GM23338 (cell line): ENCODE measurements around the gene PRKCQ. TPM values are rescaled to one million over a fixed set of nuclear protein-coding genes. Genes with fewer than 3 reads are reported as not detected.

Source experiments
- ATAC-seq: fragments of 200-7000 bp; cut with Tn5 transposase; 3 replicates; pipeline ENCODE4 v1.9.1; 2020
- DNase-seq: peaks from one replicate; pipeline ENCODE4 v3.0.0-alpha.2; 2015; ENCODE audit warnings: low spot score
- H2AFZ ChIP-seq: fragments of 200-600 bp; sonication (generic); 2 replicates; pipeline ENCODE4 v1.8.0; 2016; ENCODE audit warnings: antibody characterized with exemption, mild to moderate bottlenecking, moderate library complexity
- H3F3A ChIP-seq: fragments of 200-600 bp; sonication (generic); replicated peaks from 2 replicates; pipeline ENCODE4 v1.8.0; 2017; ENCODE audit warnings: antibody characterized with exemption, mixed run types, low read depth
- H3K27ac ChIP-seq: fragments of 200-600 bp; sonication (generic); 2 replicates; pipeline ENCODE4 v1.6.1; 2016; ENCODE audit warnings: low read depth
- H3K27me3 ChIP-seq: fragments of 200-600 bp; sonication (generic); 2 replicates; pipeline ENCODE4 v1.8.0; 2016; ENCODE audit warnings: mild to moderate bottlenecking, mixed run types, moderate library complexity; ENCODE audit not compliant: insufficient read depth
- H3K36me3 ChIP-seq: fragments of 200-600 bp; sonication (generic); 2 replicates; pipeline ENCODE4 v1.8.0; 2016; ENCODE audit warnings: mild to moderate bottlenecking; ENCODE audit not compliant: insufficient read depth
- H3K4me1 ChIP-seq: fragments of 200-600 bp; sonication (generic); 2 replicates; pipeline ENCODE4 v1.8.0; 2016; ENCODE audit warnings: mild to moderate bottlenecking, moderate library complexity; ENCODE audit not compliant: insufficient read depth
- H3K4me2 ChIP-seq: fragments of 200-600 bp; sonication (generic); 2 replicates; pipeline ENCODE4 v1.7.1; 2017; ENCODE audit warnings: mixed run types
- H3K4me3 ChIP-seq: fragments of 200-600 bp; sonication (generic); 2 replicates; pipeline ENCODE4 v1.6.1; 2016; ENCODE audit warnings: mixed run types
- H3K79me2 ChIP-seq: fragments of 200-600 bp; sonication (generic); replicated peaks from 2 replicates; pipeline ENCODE4 v1.8.0; 2017; ENCODE audit warnings: mild to moderate bottlenecking; ENCODE audit not compliant: insufficient read depth
- H3K9me2 ChIP-seq: fragments of 200-600 bp; sonication (generic); 2 replicates; pipeline ENCODE4 v1.8.0; 2017; ENCODE audit not compliant: insufficient read depth
- H4K20me1 ChIP-seq: fragments of 200-600 bp; sonication (generic); replicated peaks from 2 replicates; pipeline ENCODE4 v1.8.0; 2017; ENCODE audit warnings: mild to moderate bottlenecking; ENCODE audit not compliant: insufficient read depth
- H3K27ac Mint-ChIP-seq: 2 replicates; pipeline ENCODE4 v1.8.0; 2020; ENCODE audit warnings: inconsistent platforms, mild to moderate bottlenecking, moderate library complexity, mixed read lengths
- H3K27me3 Mint-ChIP-seq: 3 replicates; pipeline ENCODE4 v1.8.0; 2022; ENCODE audit warnings: low read depth, mild to moderate bottlenecking, moderate library complexity, mixed read lengths, inconsistent platforms; ENCODE audit not compliant: insufficient read depth, poor library complexity
- H3K36me3 Mint-ChIP-seq: 3 replicates; pipeline ENCODE4 v1.8.0; 2021; ENCODE audit warnings: low read depth, mild to moderate bottlenecking, inconsistent platforms, moderate library complexity, mixed read lengths
- H3K4me1 Mint-ChIP-seq: 3 replicates; pipeline ENCODE4 v1.8.0; 2020; ENCODE audit warnings: mild to moderate bottlenecking, inconsistent platforms, mixed read lengths
- H3K4me3 Mint-ChIP-seq: 3 replicates; pipeline ENCODE4 v1.8.0; 2021; ENCODE audit warnings: moderate library complexity, mild to moderate bottlenecking, inconsistent platforms, mixed read lengths
- H3K9me3 Mint-ChIP-seq: 3 replicates; pipeline ENCODE4 v1.8.0; 2020; ENCODE audit warnings: moderate library complexity, mild to moderate bottlenecking, inconsistent platforms, mixed read lengths
- CREB1 ChIP-seq: fragments of 250-450 bp; sonication (Bioruptor Pico); IDR thresholded peaks from 2 replicates; pipeline ENCODE4 v1.5.0; 2020; ENCODE audit warnings: low read depth, mild to moderate bottlenecking, moderate library complexity
- ETS1 ChIP-seq: IDR thresholded peaks from 2 replicates; pipeline ENCODE4 v1.6.1; 2016; ENCODE audit warnings: antibody characterized with exemption
- EZH2 ChIP-seq: fragments of 200-600 bp; sonication (generic); IDR thresholded peaks from one replicate; pipeline ENCODE4 v1.8.0; 2017; ENCODE audit warnings: antibody characterized with exemption, mild to moderate bottlenecking, low read depth; ENCODE audit not compliant: unreplicated experiment
- EZH2phosphoT487 ChIP-seq: fragments of 200-600 bp; sonication (generic); IDR thresholded peaks from one replicate; pipeline ENCODE4 v1.8.1; 2018; ENCODE audit warnings: antibody characterized with exemption; ENCODE audit not compliant: unreplicated experiment
- NANOG ChIP-seq: IDR thresholded peaks from 2 replicates; pipeline ENCODE4 v1.6.1; 2016; ENCODE audit warnings: antibody characterized with exemption, borderline replicate concordance
- POLR2AphosphoS5 ChIP-seq: IDR thresholded peaks from 2 replicates; pipeline ENCODE4 v1.6.1; 2016; ENCODE audit warnings: antibody characterized with exemption, low read depth
- REST ChIP-seq: IDR thresholded peaks from one replicate; pipeline ENCODE4 v1.6.1; 2018; ENCODE audit warnings: antibody characterized with exemption; ENCODE audit not compliant: unreplicated experiment
- STAT1 ChIP-seq: IDR thresholded peaks from one replicate; pipeline ENCODE4 v1.6.1; 2016; ENCODE audit warnings: antibody characterized with exemption; ENCODE audit not compliant: unreplicated experiment
- ZNF114 ChIP-seq: fragments of 250-450 bp; sonication (Bioruptor Pico); IDR thresholded peaks from 2 replicates; pipeline ENCODE4 v1.5.0; 2020; ENCODE audit warnings: mild to moderate bottlenecking, moderate library complexity
- ZNF331 ChIP-seq: fragments of 250-450 bp; sonication (Bioruptor Pico); IDR thresholded peaks from 2 replicates; pipeline ENCODE4 v1.5.0; 2020; ENCODE audit warnings: low read depth, mild to moderate bottlenecking, moderate library complexity
- polyA plus RNA-seq: library from polyadenylated mRNA; unstranded; fragments of >200 nt; fragmentation: Nextera tagmentation; extraction: Ambion mirVana; gene quantifications from 2 replicates; pipeline ENCODE4 v1.2.1, GENCODE V29; 2016
- total RNA-seq: library from RNA; depleted of rRNA; stranded (reverse); fragments of >200 nt; shearing (Covaris generic); gene quantifications from 2 replicates; pipeline ENCODE4 v1.2.3, GENCODE V29; 2014
- TF ChIP-seq, protein P1 (sequence below): fragments of 250-450 bp; sonication (Bioruptor Pico); IDR thresholded peaks from 2 replicates; pipeline ENCODE4 v1.5.0; 2020; ENCODE audit warnings: mild to moderate bottlenecking, moderate library complexity

PRKCQ gene
- total and polyA plus RNA-seq, 2 experiments from 2014 or later: 12.6 to 28.5 TPM

GRCh38 chr10:6456067-6456466, 124.0 kb downstream of the PRKCQ start:
- Mint-ChIP-seq H3K4me1 (no peaks in the 10 kb centered on the region), H3K36me3 (peaks cover 71% of the 10 kb centered on the region), H3K4me3 (no peak overlapping the region), H3K9me3 (peaks cover 4% of the 10 kb centered on the region), H3K27me3 (no peaks in the 10 kb centered on the region), H3K27ac (no peak overlapping the region)
- no peak for TF ChIP-seq NANOG
- TF ChIP-seq ZNF331 (CRISPR knock-in tag): no peak
- TF ChIP-seq CREB1: no peak
- no peak for TF ChIP-seq EZH2
- TF ChIP-seq REST: no peak
- no peak for TF ChIP-seq STAT1
- no peak for TF ChIP-seq EZH2phosphoT487
- TF ChIP-seq ZNF114 (CRISPR knock-in tag): no peak
- no peak for TF ChIP-seq POLR2AphosphoS5
- no peak for TF ChIP-seq ETS1
- H3K36me3 ChIP-seq: peaks cover 21% of the 10 kb centered on the region
- H3K4me3 ChIP-seq: no peak overlapping the region
- peaks cover 11% of the 10 kb centered on the region; the same call in 1 of the 2 replicates for H3K9me2 ChIP-seq
- no peaks in the 10 kb centered on the region for H4K20me1 ChIP-seq
- H3K79me2 ChIP-seq: no peaks in the 10 kb centered on the region
- no peaks in the 10 kb centered on the region for H3K4me1 ChIP-seq
- H3F3A ChIP-seq: no peaks in the 10 kb centered on the region
- no peak overlapping the region for H3K27ac ChIP-seq
- ATAC-seq (no peak), DNase-seq (no peak)
- H3K27me3 ChIP-seq: no peaks in the 10 kb centered on the region
- no peak overlapping the region for H3K4me2 ChIP-seq
- H2AFZ ChIP-seq: no peak overlapping the region

- H4K20me1 ChIP-seq: no peaks in the 10 kb centered on the region
- no peaks in the 10 kb centered on the region for H3K27me3 ChIP-seq
- Mint-ChIP-seq H3K27me3 (no peaks in the 10 kb centered on the region), H3K4me3 (no peak overlapping the region), H3K36me3 (peaks cover 66% of the 10 kb centered on the region), H3K27ac (no peak overlapping the region), H3K9me3 (no peaks in the 10 kb centered on the region; the same call in none of the 3 replicates), H3K4me1 (no peaks in the 10 kb centered on the region)
- no peak overlapping the region for H3K27ac ChIP-seq
- no peaks in the 10 kb centered on the region for H3K4me1 ChIP-seq
- no peak for ATAC-seq
- H3K4me2 ChIP-seq: no peak overlapping the region
- H3K79me2 ChIP-seq: no peaks in the 10 kb centered on the region
- peaks cover 7% of the 10 kb centered on the region; the same call in 1 of the 2 replicates for H3K9me2 ChIP-seq
- peaks cover 21% of the 10 kb centered on the region for H3K36me3 ChIP-seq
- H3K4me3 ChIP-seq: no peak overlapping the region
- no peak for DNase-seq
- H2AFZ ChIP-seq: no peak overlapping the region
- H3F3A ChIP-seq: no peaks in the 10 kb centered on the region
- no peak for TF ChIP-seq ETS1
- no peak for TF ChIP-seq ZNF114 (CRISPR knock-in tag)
- no peak for TF ChIP-seq STAT1
- TF ChIP-seq, protein P1, sequence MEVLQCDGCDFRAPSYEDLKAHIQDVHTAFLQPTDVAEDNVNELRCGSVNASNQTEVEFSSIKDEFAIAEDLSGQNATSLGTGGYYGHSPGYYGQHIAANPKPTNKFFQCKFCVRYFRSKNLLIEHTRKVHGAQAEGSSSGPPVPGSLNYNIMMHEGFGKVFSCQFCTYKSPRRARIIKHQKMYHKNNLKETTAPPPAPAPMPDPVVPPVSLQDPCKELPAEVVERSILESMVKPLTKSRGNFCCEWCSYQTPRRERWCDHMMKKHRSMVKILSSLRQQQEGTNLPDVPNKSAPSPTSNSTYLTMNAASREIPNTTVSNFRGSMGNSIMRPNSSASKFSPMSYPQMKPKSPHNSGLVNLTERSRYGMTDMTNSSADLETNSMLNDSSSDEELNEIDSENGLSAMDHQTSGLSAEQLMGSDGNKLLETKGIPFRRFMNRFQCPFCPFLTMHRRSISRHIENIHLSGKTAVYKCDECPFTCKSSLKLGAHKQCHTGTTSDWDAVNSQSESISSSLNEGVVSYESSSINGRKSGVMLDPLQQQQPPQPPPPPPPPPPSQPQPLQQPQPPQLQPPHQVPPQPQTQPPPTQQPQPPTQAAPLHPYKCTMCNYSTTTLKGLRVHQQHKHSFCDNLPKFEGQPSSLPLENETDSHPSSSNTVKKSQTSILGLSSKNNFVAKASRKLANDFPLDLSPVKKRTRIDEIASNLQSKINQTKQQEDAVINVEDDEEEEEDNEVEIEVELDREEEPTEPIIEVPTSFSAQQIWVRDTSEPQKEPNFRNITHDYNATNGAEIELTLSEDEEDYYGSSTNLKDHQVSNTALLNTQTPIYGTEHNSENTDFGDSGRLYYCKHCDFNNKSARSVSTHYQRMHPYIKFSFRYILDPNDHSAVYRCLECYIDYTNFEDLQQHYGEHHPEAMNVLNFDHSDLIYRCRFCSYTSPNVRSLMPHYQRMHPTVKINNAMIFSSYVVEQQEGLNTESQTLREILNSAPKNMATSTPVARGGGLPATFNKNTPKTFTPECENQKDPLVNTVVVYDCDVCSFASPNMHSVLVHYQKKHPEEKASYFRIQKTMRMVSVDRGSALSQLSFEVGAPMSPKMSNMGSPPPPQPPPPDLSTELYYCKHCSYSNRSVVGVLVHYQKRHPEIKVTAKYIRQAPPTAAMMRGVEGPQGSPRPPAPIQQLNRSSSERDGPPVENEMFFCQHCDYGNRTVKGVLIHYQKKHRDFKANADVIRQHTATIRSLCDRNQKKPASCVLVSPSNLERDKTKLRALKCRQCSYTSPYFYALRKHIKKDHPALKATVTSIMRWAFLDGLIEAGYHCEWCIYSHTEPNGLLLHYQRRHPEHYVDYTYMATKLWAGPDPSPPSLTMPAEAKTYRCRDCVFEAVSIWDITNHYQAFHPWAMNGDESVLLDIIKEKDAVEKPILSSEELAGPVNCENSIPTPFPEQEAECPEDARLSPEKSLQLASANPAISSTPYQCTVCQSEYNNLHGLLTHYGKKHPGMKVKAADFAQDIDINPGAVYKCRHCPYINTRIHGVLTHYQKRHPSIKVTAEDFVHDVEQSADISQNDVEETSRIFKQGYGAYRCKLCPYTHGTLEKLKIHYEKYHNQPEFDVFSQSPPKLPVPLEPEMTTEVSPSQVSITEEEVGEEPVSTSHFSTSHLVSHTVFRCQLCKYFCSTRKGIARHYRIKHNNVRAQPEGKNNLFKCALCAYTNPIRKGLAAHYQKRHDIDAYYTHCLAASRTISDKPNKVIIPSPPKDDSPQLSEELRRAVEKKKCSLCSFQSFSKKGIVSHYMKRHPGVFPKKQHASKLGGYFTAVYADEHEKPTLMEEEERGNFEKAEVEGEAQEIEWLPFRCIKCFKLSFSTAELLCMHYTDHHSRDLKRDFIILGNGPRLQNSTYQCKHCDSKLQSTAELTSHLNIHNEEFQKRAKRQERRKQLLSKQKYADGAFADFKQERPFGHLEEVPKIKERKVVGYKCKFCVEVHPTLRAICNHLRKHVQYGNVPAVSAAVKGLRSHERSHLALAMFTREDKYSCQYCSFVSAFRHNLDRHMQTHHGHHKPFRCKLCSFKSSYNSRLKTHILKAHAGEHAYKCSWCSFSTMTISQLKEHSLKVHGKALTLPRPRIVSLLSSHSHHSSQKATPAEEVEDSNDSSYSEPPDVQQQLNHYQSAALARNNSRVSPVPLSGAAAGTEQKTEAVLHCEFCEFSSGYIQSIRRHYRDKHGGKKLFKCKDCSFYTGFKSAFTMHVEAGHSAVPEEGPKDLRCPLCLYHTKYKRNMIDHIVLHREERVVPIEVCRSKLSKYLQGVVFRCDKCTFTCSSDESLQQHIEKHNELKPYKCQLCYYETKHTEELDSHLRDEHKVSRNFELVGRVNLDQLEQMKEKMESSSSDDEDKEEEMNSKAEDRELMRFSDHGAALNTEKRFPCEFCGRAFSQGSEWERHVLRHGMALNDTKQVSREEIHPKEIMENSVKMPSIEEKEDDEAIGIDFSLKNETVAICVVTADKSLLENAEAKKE (CRISPR knock-in tag): no peak
Observed at GRCh38 chr10:6455592-6455991, 124.5 kb downstream of the PRKCQ start.
